ENCODE data around the gene LMO4.

The LMO4 gene

DNA sequence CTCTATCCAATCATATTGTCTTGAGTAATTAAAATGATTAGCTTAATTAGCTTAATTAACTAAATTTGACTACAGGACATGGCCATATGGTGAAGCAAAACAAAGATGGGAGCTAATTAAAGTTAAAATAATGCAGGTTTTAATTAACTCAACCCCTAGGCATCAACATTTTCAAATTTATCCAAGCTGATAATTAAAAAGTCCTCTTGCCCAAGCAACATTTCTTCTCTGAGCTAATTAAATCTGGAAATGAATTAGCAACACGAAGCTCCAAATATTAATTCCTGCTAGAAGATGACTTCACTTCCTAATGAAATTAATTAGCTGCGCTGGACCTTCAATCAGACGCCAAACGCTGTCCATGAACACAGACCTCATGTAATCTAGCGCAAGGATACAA lies 27.9 kb downstream of the LMO4 start:
- DNase-seq, result no peak

GRCh38 chr1:87358219-87358618 lies 29.5 kb downstream of the LMO4 start:
- DNase-seq, result no peak

DNA sequence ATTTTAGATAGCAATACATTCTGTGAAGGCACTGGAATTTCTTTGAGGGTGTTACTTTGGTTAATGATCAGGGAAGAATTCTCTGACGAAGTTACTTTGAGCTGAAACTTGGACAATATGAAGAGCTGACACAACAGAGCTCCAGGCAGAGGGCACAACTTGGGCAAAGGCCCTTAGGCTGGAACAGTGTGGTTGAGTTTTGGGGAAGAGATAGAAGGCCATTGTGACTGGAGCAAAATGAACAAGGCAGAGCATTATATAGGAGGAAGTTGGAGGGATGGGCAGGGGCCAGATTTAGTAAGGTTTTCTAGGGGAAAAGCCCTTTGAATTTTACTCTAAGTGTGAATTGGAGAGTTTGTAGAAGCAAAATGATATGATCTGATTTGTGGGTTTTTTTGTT lies 30.9 kb downstream of the LMO4 start:
- DNase-seq, result no peak

DNA sequence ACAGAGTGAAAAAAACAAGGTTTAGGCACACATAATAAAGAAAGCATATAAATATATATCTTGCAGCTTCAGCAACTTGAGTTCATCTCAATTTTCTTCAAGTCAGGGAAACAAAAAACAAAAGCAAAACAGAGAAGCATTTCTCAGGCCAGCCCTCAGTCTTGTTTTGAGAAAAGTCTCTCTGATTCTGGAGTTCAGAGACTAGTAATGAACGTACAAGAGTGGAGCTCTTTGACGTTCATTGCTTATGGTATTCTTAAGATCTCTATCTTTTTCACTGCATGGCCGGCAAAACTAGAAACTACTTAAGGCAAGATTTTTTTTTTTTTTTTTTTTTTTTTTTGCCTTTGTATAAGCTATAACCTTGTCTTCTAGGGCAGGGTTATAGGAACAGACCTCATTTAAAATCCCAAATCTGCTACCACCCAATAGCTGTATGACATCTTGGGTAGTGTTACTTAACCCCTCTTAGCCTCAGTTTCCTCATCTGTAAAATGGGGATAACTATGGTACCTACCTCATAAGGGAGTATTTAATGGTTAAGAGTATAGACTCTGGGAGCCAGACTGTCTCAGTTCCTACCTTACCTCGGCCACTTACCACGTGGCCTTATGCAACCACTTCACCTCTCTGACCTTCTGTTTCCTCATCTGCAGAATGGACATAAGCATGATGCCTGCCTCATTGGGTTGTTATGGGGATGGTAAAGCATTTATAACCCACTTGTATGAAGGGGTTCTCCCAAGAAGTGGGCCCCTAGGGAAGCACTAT lies 33.6 kb downstream of the LMO4 start:
- DNase-seq, result no peak

DNA sequence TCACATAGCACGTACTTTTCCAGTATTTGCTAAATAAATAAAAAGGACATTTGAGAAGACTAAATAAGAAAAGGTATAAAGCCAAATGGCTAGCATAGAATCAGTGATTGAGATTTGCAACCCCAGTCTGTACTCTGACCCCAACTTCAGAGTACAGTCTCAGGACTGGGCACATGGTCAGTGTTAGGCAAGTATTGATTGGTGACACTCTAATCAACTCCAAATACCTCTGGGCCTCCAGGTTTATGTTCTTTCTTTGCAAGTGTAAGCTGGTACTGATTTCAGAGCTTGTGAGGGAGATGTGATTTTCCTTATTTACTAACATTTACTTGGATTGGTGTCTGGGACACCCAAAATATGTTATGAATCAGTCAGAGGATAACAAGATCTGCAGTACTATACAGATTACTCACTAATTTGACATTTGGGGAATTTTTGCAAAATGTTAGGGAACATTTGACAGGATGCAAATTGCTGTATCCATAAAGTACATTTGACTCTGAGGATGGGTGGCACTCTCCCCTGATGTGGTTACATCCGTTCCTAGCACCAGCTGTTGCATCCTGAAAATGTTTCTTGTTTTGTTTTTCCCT lies 34.2 kb downstream of the LMO4 start:
- no peak for DNase-seq

- no peak for DNase-seq
These were observed 38.9 kb downstream of the LMO4 start for GRCh38 chr1:87367549-87367948.

GRCh38 chr1:87368907-87369306 lies 40.2 kb downstream of the LMO4 start:
- no peak for DNase-seq

DNA sequence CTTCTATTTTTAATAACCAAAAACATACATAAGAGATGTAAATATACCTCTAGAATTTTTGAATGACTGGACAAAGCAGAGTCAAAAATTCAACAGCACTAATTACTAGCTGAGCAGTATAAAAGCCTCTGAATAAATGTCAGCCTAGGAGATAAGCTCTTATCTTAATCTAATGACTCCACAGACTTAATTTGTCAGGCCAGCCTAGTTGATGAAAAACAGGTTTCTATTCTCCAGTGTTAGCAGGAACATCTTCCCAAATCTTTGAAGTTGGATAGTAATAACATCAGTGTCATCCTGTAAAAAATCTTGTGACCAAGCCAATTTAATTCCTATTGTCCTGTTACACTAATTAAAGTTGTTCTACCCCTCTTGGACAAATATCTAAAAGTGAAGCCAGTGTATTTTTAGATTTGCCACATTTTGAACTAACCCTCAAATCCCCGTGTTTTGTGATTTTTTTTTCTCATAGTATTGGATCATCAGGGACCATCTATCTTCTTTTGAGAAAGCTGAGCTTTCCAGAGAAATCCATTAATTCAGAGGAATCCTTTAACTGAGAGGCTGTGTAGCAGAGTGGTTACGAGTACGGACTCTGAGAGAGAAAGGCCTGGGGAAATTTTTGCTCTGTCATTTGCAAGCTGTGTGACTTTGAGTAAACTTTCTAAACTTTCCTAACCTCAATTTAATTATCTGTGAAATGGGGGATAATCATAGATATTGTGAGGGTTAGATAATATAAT lies 41.2 kb downstream of the LMO4 start:
- DNase-seq, result no peak

GRCh38 chr1:87370544-87370943 lies 41.9 kb downstream of the LMO4 start:
- no peak for DNase-seq

GRCh38 chr1:87379306-87379705 lies 50.6 kb downstream of the LMO4 start:
- no peak for DNase-seq

- DNase-seq, result no peak
These were observed 57.6 kb downstream of the LMO4 start for GRCh38 chr1:87386217-87386790.

DNA sequence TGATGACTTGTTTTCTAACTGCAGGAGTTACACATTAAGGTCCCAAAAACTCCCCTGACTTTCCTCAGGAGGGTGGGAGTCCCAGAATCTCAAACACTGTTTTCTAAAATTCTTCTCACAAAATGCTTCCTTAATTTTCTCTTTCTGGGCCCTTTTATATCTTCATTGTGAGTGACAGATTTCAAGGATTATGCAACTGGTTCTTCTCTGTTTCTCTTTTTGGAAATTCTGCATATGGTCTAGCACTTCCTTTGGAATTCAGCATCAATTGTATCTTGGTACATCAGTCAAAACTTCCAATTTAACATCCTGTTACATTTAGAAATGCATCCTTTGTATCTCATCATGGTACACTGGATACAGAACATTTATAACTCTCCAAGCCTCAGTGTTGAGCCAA lies 59.7 kb downstream of the LMO4 start:
- no peak for DNase-seq

DNA sequence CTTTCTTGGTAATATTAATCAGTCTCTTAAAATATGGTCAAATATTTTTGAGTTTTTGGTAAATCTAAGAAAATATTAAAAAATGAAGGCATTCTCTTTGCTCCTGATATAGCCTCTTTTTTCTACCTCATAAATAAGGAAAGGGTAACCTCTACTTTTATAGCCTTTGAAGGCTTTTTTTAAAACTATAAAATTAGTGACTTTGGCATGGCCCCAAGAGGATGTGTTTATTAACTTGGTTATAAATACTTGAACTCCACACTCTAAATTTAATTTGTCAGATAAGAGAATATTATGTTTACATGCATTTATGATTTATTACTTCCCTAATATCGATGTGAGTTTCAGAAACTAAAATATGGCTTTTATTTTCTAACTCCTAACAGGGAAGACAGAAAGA lies 60.3 kb downstream of the LMO4 start:
- DNase-seq, result no peak

DNA sequence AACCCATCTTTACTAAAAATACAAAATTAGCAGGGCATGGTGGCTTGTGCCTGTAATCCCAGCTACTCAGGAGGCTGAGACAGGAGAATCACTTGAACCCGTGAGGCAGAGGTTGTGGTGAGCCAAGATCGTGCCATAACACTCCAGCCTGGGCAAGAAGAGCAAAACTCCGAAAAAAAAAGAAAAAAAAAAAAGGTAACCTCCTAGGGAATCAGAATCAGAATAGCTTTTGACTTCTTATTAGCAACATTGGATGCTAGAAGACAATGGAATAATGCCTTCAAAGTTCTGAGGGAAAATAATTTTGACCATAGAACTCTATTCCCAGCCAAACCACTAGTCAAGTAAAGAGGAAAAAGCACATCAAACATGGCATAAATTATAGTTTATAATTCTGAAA lies 60.9 kb downstream of the LMO4 start:
- no peak for DNase-seq

DNA sequence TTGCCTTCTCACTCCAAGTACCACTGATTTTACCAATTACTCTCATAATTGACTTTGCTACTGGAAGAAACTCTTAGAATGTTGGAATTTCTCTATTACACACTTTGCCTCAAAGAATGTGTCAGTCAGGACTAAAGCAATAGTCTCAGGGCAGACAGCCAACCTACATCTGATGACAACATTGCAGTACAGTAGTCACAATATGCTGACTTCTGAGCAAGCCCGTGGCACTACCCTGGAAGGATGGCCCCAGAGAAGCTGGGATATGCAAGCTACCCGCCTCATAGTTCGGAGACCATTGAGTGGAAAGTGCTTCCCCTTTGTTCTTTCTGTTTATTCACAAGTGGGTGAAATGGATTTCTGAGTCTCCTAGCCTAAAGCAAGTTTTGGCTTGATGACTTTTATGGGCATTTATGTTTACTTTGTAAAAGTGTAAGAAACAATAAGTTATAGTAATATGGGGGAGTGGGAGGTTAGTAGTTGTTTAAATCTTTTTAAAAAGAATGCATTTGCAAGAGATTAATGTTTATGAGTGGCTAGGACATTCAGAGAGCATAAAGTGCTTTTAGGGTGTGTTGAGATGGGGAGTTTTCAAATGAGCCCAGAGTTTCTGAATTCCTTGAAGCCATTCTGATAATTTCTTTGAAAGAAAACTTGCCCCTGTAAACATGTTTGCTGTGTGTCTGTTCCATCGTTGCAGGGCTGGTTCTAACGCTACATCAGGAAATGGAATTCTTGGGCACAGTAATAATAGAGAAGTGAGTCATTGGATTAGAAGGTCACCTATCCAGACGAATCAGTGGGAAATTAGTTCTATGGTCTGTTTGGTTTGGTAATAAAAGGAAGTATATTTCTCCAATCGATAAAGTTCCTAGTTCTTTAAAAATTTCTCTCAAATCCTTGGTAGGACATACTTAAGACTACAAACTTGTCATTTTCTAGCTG lies 63.8 kb downstream of the LMO4 start:
- DNase-seq, result peak in 1 of 56 donors; percentile 12

DNA sequence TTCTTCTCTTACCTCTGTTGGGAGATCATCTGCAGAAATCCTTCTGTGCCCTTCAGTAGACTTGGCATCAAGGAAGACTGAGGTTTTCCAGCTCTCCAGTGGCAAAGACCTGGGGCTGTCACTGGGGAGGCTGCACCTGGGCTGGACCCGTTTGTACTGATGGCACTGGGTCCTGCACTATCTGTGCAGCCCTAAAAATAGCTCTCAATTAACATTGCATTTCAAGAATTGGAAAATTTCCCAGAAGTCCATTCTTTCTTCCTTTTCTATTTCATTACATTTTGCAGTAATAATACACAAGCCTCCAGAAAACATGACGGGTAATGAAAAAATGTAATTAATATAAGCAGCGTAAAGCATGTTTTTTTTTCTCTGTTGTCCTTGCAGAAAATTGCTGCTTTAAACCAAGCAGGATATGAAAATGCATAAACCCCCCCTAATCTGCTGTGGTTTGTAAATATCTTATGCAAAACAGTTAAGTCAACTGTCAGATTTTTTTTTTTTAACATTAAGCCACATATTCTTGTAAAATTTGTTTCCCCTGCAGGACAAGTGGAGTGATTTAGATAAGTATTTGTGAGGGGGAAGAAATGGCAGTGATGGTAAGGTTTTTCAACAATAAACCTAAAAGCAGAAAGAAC lies 64.9 kb downstream of the LMO4 start:
- DNase-seq, result no peak

GRCh38 chr1:87394513-87394912 lies 65.8 kb downstream of the LMO4 start:
- DNase-seq, result no peak

- no peak for DNase-seq
These were observed 66.3 kb downstream of the LMO4 start for GRCh38 chr1:87394982-87395381.

Data from nucleus accumbens (tissue), 56 donors.